Vagina (tissue), 2 donors: ENCODE results near the gene SH3BGRL2. TPM values are rescaled to one million over a fixed set of nuclear protein-coding genes. Genes with fewer than 3 reads are reported as not detected.
"Not testable (repeated sequence)": the region's sequence is repeated elsewhere in the genome, so short reads cannot be mapped to it uniquely, and the experiment has no call there.

Experiments used
- DNase-seq, 2 donors: peaks; one replicate each; pipeline ENCODE4 v3.0.0-alpha.2; 2017; ENCODE audit errors: extremely low spot score in 2 of 2
- H3K27ac ChIP-seq: fragments of 200-600 bp; sonication (generic); one replicate; pipeline ENCODE4 v1.5.1; 2019
- H3K27me3 ChIP-seq: fragments of 200-600 bp; sonication (generic); one replicate; pipeline ENCODE4 v1.5.1; 2019
- H3K36me3 ChIP-seq, 2 donors: fragments of 200-600 bp; sonication (generic); one replicate each; pipeline ENCODE4 v1.5.1; 2017 to 2019
- H3K4me1 ChIP-seq: fragments of 200-600 bp; sonication (generic); one replicate; pipeline ENCODE4 v1.5.1; 2019
- H3K4me3 ChIP-seq, 2 donors: fragments of 200-600 bp; sonication (generic); 1 replicate in 1 of 2; 2 replicates in 1 of 2; pipeline ENCODE4 v1.5.1; 2016 to 2019
- H3K9me3 ChIP-seq: fragments of 200-600 bp; sonication (generic); one replicate; pipeline ENCODE4 v1.5.1; 2019
- POLR2A ChIP-seq, 2 donors: fragments of 450-650 bp; IDR thresholded peaks; one replicate each; pipeline ENCODE4 v1.6.1; 2017; ENCODE audit warnings: antibody characterized with exemption in 2 of 2, mild to moderate bottlenecking in 2 of 2, moderate library complexity in 2 of 2
- POLR2AphosphoS5 ChIP-seq, 2 donors: sonication (generic); formaldehyde crosslinking; IDR thresholded peaks; one replicate each; pipeline ENCODE4 v1.9.0; 2017; ENCODE audit warnings: antibody characterized with exemption in 2 of 2, mild to moderate bottlenecking in 2 of 2, low read depth in 1 of 2; ENCODE audit not compliant: insufficient read depth in 1 of 2
- intact Hi-C: fragments of 100-400 bp; cut with DNase I; formaldehyde crosslinking; loops from one replicate; pipeline ENCODE4 v1.15.1; 2023
- total RNA-seq: library from RNA; depleted of rRNA; stranded (reverse); fragments of >200 nt; gene quantifications from one replicate; pipeline ENCODE4 v1.2.3, GENCODE V29; 2016
- TF ChIP-seq, protein P1 (sequence below), 3 experiments: fragments of 450-650 bp in 2 of 3; fragments of 200-600 bp in 1 of 3; sonication (generic) in 1 of 3; IDR thresholded peaks; one replicate each; pipeline ENCODE4 v1.5.1; 2017 to 2019; ENCODE audit warnings: antibody characterized with exemption in 3 of 3, mild to moderate bottlenecking in 2 of 3, moderate library complexity in 2 of 3

The SH3BGRL2 gene
- total RNA-seq, 1 donor from 2014 or later, result 38.3 TPM

DNA sequence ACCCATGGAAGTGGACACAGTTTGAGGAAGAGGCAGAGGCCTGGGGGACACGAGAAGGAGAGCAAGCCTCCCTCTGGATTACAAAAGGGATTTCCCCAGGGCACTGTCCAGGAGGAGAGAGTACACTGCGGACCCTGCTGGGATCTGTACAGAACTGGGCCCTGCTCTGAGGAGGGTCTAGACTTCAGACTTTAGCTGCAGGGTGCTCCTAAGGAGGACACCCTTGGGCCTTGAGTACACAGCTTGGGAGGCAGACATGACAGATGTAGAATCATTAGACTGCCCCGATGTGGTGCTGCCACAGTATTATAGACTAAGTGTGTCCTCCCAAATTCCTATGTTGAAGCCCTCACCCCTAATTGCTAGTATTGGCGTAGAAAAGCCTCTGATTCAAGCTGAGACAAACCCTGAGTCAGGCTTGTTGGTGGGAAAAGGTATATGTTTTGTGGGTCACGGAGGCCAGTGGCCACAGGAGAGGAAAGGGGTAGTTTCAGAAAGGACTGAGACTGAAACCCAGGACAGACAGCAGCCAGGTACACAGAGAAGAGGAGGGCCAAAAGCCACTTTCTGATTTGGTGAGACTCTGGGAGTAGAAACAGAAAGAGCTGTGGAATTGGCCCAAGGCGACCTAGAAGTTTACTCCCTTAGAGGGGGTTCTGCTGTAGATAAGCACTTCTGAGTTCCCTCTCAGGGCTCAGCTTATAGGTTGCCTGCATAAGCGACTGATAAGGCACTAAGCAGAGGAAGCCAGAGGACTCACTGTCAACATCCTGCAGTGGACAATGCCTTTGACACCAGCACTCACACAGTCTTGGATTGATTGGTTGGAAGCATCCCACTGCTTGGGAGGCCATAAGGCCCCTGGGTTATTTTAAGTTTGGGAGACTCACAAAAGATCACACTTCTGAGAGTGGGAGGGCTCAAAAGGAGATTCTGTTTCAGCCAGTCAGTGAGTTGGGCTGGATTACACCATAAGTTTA is 16.5 kb upstream of the SH3BGRL2 start:
- Histone ChIP-seq H3K4me1 (no peaks in the 10 kb centered on the region), H3K27me3 (no peaks in the 10 kb centered on the region), H3K36me3 (no peaks in the 10 kb centered on the region), H3K27ac (no peak overlapping the region), H3K9me3 (no peaks in the 10 kb centered on the region), H3K4me3 (no peak overlapping the region)
- TF ChIP-seq, protein P1, sequence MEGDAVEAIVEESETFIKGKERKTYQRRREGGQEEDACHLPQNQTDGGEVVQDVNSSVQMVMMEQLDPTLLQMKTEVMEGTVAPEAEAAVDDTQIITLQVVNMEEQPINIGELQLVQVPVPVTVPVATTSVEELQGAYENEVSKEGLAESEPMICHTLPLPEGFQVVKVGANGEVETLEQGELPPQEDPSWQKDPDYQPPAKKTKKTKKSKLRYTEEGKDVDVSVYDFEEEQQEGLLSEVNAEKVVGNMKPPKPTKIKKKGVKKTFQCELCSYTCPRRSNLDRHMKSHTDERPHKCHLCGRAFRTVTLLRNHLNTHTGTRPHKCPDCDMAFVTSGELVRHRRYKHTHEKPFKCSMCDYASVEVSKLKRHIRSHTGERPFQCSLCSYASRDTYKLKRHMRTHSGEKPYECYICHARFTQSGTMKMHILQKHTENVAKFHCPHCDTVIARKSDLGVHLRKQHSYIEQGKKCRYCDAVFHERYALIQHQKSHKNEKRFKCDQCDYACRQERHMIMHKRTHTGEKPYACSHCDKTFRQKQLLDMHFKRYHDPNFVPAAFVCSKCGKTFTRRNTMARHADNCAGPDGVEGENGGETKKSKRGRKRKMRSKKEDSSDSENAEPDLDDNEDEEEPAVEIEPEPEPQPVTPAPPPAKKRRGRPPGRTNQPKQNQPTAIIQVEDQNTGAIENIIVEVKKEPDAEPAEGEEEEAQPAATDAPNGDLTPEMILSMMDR (IDR thresholded peaks at IDR 0.05), result no peak
- TF ChIP-seq POLR2AphosphoS5 (IDR thresholded peaks at IDR 0.05; ENCODE audit: insufficient read depth in 1 of 2, low read depth in 1 of 2) (no peak), POLR2A (IDR thresholded peaks at IDR 0.05) (no peak)
- intact Hi-C loops, result no loop called here
- no peak for DNase-seq

DNA sequence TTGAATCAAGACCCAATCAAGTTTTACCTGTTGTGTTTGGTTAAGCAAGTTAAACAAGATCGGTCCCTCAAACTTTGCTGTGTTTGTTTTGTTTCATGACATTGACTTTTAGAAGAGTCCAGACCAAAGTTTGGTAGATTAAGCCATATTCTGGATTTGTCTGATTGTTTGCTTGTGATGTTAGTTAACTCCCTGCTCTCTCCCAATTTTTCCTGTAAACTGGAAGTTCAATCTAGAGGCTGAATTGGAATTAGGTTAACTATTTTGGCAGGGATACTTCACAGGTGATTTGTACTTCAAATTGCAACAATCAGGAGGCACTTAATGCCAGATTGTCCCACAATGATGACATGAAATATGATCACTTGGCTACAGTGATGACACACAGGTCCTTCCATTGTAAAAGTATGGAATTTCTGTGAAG is 13.6 kb upstream of the SH3BGRL2 start:
- Histone ChIP-seq H3K4me3 (no peak overlapping the region), H3K27me3 (no peaks in the 10 kb centered on the region), H3K27ac (no peak overlapping the region), H3K9me3 (no peaks in the 10 kb centered on the region), H3K36me3 (no peaks in the 10 kb centered on the region), H3K4me1 (no peaks in the 10 kb centered on the region)
- intact Hi-C loops, result no loop called here
- DNase-seq, result no peak
- TF ChIP-seq POLR2A (IDR thresholded peaks at IDR 0.05) (no peak), POLR2AphosphoS5 (IDR thresholded peaks at IDR 0.05; ENCODE audit: insufficient read depth in 1 of 2, low read depth in 1 of 2) (no peak)
- TF ChIP-seq, protein P1 (IDR thresholded peaks at IDR 0.05), result no peak

DNA sequence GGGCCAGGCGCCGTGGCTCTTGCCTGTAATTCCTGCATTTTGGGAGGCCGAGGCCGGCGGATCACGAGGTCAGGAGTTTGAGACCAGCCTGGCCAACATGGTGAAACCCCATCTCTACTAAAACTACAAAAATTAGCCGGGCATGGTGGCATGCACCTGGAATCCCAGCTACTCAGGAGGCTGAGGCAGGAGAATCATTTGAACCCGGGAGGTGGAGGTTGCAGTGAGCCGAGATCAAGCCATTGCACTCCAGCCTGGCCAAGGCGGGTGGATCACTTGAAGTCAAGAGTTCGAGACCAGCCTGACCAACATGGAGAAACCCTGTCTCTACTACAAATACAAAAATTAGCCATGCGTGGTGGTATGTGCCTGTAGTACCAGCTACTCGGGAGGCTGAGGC is 12.7 kb upstream of the SH3BGRL2 start:
- H3K27ac ChIP-seq, intact Hi-C loops, H3K9me3 ChIP-seq, H3K4me3 ChIP-seq, H3K36me3 ChIP-seq, DNase-seq, H3K27me3 ChIP-seq, H3K4me1 ChIP-seq: not testable (repeated sequence)

DNA sequence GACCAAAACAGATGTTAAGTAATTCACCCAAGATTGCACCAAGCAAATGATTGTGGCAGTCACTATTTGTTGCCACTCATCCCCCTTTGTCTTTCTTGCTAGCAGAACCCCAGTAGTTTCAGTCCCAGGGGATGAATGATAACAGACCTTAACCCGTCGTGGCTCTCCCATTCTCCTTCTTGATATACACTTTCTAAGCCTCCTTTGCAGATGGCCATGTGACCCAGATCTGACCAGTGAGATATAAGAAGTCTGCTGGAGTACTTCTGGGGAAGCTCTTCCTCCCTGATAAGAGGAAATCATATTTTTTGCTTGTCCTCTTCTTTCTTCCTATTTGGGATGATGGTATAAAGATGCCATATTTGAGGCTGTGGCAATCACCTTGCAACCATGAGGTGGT is 9.6 kb upstream of the SH3BGRL2 start:
- Histone ChIP-seq H3K4me3 (no peak overlapping the region), H3K36me3 (no peaks in the 10 kb centered on the region), H3K9me3 (no peaks in the 10 kb centered on the region), H3K27ac (no peak overlapping the region), H3K27me3 (no peaks in the 10 kb centered on the region), H3K4me1 (no peaks in the 10 kb centered on the region)
- intact Hi-C loops, result no loop called here
- no peak for DNase-seq
- TF ChIP-seq POLR2AphosphoS5 (IDR thresholded peaks at IDR 0.05; ENCODE audit: insufficient read depth in 1 of 2, low read depth in 1 of 2), result no peak
- TF ChIP-seq, protein P1 (IDR thresholded peaks at IDR 0.05), result no peak
- TF ChIP-seq POLR2A (IDR thresholded peaks at IDR 0.05), result no peak

DNA sequence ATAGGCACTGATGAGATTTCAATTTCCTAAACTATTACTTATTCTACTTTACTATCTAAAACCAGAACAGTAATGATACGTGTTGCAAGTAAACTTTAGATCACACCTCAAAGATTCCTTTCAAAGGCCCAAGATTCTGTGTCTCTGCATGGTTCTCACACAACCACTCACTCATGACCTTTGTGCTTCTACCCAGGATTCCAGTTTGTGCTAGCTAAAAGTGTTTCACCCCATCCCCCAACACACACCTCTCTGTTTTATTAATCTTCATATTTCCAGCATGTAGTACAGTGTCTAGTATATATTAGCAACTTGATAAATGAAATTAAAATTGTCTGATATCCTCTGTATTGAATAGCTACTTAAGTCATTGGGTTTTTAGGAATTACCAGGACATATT is 8.8 kb upstream of the SH3BGRL2 start:
- Histone ChIP-seq H3K9me3 (no peaks in the 10 kb centered on the region), H3K27ac (no peak overlapping the region), H3K4me1 (no peaks in the 10 kb centered on the region), H3K36me3 (no peaks in the 10 kb centered on the region), H3K4me3 (no peak overlapping the region), H3K27me3 (no peaks in the 10 kb centered on the region)
- intact Hi-C loops, result no loop called here
- no peak for DNase-seq
- no peak for TF ChIP-seq POLR2AphosphoS5 (IDR thresholded peaks at IDR 0.05; ENCODE audit: insufficient read depth in 1 of 2, low read depth in 1 of 2)
- TF ChIP-seq, protein P1 (IDR thresholded peaks at IDR 0.05), result no peak
- no peak for TF ChIP-seq POLR2A (IDR thresholded peaks at IDR 0.05)
